ENCODE results near the gene OVCH2.

OVCH2 gene

GRCh38 chr11:7642747-7643146 is 63.5 kb downstream of the OVCH2 start:
- no peak for DNase-seq (ENCODE audit: low read depth in 1 of 2, low spot score in 1 of 2)

GRCh38 chr11:7640816-7641215 is 65.5 kb downstream of the OVCH2 start:
- DNase-seq (ENCODE audit: low read depth in 1 of 2, low spot score in 1 of 2), result no peak

GRCh38 chr11:7639643-7640025 is 66.6 kb downstream of the OVCH2 start:
- no peak for DNase-seq (ENCODE audit: low read depth in 1 of 2, low spot score in 1 of 2)
